GOT3 (cell line): ENCODE data around the gene XXYLT1.

ENCODE experiments used
- DNase-seq: peaks from one replicate; lab custom pipeline; 2025; ENCODE audit warnings: mixed read lengths; lab: John Stamatoyannopoulos, UW

Gene XXYLT1

DNA sequence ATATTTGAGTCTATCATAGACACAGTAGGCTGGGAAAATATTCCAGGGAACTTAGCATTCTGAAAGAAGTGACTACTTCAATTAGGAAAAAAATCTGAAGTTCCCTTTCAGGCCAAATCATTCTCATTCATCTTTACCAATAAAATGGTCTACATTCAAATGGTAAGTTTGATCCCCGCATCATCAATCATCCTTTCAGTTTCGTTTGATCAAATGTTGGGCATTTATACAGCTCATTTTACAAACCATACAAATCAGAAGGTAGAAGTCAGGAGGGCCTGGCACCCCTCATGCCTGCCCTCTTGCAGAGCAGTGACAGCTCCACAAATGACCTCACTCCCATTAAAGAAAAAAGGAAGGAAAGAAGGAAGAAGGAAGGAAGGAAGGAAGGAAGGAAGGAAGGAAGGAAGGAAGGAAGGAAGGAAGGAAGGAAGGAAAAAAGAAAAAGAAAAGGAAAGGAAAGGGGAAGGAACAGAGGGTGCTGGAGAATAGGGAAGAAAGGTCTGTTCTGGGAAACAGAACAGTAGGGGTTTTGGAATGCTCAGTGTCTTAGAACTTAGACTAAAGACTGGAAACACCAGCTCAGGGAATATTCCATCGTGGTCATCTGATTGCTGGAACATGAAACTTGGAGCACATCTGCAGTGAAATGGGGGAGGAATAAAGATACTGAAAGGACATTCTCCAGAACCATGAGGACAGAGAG, 86.1 kb downstream of the XXYLT1 start:
- no peak for DNase-seq

DNA sequence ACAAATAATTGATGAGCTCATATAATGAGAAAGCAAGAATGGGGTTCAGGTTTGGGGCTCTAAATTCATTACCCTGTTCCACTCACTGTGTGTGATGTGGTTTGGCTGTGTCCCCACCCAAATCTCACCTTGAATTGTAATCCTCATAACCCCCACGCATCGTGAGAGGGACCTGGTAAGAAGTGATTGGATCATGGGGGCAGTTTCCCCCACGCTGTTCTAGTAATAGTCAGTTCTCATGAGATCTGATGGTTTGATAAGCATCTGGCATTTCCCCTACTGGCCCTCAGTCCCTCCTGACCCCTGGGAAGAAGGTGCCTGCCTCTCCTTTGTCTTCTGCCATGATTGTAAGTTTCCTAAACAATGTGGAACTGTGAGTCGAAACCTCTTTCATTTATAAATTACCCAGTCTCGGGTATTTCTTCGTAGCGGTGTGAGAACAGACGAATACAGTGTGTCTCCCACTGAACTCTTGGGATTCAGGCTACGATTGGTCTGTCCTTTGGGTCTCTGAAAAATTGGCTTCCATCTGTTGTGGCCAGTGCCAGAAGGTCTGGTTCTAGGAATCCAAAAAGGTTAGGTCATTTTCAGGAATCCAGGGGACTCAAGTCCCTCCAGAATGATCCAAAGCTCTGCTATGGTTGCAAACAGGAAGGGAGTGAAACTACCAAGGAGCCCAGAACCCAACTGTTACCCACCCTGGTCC, 87.7 kb downstream of the XXYLT1 start:
- no peak for DNase-seq

DNA sequence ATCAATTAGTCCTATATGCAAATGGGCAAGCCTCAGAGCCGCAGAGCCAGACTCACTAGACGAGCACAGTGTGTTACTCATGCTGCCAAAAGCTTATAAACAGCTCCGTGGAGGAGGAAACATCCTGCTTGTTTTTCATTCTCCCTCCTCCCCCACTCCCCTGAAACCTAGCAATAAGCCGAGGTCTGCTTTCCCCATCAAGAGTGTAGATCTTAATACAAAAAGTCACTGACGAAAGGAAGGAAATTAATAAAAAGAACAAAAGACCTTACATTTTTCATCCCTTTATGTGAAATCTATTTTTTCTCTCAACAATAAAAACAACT, 88.5 kb downstream of the XXYLT1 start:
- DNase-seq: no peak

DNA sequence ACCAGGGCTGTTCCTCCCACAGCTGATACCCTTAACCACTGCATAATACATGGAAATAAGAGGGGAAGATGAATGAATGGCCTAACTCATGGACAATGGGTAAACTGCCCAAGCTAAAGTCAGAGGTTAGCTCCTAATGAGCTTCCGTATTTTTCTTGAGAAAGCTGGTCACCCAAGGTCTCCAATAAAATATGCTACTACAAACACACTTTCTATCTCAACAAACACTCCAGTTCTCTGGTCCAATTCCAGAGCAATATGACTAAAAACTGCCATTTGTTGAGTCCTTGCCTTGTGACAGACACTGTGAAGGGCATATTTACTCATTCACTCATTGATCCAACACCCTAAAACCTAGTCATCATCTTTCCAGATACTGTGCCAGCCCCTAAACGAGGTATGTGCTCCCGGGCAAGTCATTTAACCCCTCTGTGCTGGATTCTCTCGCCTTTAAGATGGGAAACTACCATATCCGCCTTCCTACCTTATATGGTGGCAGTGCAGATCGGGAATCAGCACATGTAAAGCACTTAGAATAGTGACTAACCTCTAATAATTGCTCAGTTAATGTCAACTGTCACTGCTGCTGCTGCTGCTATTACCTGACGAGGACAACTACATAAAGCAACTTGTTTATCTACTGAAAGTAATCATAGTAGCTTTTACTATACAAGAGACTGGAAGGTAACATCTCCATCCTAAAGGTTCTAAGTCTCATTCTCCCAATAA, 89.1 kb downstream of the XXYLT1 start:
- DNase-seq: no peak

DNA sequence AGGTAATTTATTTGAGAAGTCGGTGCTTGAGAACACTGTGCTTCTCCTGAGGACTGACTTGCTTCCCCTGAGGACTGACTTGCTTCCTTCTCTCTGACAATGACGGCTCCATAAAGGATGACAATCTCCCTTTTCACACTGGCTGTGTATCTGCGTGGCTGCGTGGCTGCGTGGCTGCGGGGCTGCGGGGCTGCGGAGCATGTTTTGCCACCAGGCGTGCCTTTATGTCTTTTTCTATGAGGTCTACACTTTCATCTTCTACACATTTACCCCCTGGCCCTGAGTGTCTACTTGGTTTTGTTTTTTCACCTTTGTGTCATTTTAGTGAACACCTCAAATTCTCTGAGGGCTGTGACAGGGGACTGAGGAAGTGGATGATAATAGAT, 89.9 kb downstream of the XXYLT1 start:
- no peak for DNase-seq

DNA sequence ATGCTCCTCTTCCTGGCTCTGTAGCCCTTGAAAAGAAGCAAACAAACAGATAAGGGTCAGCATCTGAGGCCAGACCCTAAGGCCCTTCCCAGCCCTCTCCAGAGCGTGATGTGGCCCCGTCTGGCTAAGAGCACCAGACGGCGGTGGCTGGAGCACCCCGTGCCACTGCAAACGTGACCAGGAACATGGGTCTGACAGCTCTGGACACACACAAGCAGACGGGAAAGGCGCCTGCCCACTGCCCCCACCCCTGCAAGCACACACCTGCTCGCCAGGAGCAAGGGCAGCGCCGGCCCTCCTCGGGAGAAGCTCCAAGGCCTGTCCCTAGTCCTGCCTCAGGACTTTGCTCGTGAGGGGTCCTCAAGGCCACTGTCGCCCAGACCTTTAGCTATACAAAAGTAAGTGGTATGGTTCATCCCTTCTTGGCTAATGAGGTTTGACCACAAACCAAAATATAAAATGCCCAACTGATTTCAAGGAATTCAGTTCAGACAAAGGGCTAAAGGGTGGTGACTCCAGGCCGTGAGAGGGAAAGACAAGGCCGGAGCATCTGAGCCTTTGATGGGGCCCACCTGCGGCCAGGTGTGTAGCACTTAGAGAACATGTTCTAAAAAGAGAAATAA, 90.4 kb downstream of the XXYLT1 start:
- no peak for DNase-seq

DNA sequence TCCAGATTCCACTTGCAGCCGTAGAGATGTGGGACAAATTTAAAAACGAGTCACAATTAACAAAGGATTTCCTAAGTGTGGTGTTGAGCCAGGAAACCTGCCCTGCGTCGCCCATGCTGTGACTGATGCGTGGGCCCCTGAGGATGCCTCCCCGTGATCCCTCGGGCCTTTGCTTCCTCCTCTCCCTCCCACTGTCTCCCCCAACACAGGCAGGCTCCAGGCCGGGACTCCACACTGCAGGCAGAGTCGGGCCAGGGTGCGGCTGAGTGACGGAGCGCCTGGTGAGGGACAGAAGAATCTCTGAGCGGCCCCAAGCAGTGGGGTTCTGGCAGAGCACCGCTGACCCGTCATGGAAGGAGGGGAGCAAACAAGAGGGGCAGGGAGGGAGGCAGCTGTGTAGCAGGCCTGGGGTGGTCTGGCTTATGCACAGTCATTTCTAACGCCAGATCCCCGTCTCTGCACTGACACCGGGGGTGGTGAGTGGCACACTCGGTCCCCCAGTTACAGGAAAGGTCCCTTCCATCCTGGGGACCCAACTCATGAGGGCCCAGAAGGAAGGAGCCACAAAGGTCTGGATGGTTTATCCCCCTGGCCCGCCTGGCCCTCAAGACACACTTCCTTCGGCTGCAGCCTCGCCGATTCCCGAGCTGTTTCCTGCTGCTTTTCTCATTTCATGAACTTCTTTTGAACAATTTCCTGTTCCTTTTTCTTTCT, 91.0 kb downstream of the XXYLT1 start:
- no peak for DNase-seq

DNA sequence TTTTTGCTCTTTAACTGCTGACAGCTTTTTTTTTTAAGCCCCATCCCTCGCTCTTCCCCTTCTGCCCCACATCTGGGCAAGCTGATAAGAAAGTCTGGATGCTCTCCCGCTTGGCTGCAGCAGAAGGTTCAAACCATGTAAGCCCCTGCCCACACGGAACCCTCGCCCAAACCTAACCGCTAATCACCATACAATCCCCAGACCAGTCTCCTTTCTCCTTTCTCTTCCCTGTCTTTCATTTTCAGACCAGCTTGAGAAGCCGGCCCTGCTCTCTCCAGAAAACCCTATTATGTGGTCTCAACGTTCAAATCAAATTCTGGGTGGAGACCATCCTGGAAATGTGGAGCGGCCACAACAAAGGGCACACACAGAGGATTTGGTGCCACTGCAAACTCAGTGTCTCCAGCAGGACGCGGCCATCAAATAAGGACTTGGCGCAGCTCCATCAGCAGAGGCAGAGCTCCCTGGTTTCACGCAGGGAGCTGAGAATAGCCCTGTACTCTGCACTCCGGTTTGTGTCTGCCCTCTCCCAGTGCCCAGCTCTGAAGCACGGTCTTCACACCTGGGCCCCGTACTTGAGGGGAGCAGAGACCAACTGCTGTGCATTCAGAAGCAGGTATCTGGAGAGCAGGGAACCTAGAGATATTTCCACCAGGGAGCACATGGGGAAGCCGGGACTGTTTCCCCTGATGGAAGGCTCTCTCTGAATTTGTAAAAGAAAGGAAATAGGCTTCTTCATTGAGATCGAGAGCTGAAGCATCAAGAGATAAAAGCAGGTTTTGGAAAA, 92.6 kb downstream of the XXYLT1 start:
- DNase-seq: no peak

DNA sequence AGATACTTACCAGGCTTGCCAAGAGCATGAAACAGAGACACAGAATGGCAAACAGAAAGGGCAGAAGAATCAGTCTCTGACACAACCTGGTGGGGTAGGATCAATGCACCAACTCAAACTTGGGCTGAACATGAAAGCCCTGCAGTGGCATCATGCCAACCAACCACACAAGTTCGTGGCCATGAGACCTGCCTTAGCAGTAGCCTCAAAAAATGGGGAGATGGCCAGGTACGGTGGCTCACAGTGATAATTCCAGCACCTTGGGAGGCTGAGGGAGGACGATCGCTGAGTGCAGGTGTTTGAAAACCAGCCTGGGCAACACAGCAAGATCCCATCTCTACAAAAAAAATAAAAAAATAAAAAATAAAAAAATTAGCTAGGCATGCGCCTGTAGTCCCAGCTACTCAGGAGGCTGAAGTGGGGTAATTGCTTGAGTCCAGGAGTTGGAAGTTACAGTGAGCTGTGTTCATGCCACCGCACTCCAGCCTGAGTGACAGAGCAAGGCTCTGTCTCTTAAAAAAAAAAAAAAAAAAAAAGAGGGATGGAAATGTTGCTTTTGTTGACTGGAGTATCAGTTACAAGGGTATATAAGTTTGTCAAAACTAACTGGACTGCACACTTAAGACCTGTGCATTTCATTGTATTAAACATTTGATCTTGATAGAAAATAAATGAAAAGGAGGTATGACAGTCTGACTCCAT, 93.4 kb downstream of the XXYLT1 start:
- DNase-seq: no peak

DNA sequence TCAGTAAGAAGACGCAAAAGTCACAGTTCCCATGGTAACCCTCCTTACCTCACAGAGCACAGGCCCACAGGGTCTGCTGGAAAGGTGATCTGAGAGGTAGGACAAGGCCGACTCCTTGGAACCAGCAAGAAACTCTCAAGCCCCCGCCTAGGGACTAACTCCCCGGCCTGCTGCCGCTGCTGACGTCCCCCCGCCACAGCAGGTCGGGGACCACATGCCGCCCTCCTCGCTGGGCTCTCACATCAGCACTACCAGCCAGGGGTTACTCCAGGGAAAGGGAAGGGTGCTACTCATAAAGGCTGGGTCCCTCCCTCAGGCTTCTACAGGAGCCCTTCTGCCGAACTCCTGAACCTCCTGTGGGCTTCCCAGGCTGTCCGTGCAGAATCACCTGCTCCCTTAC, 94.2 kb downstream of the XXYLT1 start:
- no peak for DNase-seq

DNA sequence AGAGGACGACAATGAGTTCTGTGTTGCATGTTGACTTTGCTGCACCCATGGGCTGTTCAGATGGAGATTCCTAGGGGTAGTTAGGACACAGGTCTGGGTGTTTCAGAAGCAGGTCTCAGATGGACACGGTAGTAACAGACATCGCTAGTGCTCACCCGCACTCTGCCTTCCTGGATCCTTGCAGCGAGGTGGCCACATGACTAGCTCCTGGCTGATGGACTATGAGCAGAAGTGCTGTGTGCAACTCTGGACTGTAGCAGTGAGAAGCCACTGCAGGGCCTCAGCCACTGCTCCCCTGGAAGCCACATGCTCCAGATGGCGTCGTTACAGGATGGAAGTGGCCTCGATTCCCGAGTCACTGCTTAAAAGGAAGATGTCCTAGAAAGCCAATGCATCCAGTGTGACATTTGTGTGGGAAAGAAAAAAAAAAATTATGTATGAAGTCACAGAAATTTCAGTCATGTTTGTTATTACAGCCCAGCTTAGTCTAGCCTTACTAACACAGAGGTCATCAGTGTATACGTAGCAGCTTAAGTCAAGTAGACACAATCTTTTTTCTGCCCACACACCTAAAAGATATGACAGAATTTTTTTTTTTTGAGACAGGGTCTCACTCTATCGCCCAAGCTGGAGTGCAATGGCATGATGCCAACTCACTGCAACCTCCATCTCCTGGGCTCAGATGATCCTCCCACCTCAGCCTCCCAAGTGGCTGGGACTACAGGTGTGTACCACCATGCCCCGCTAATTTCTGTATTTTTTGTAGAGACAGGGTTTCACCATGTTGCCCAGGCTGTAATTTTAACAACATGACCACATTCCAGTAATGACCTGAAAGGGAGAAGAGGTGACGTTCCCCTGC, 95.3 kb downstream of the XXYLT1 start:
- DNase-seq: no peak

DNA sequence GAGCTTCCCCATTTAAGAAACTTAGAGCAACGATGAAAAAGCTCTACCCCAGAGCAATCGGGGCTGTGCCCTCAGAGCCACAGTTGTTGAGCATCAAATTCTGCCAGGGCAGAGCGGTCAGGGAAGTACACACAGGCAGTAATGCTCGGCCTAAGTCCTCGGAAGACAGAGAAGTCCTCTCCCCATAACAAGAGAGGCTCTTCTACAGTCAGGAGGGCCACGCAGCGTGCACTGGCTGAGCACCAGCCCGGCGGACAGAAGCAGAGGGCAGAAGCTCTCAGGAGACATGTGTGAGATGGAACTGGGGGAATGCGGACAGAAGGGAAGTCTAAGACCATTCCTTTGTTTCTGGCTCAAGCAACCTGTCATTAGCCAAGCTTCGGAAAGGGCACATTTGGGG, 95.9 kb downstream of the XXYLT1 start:
- DNase-seq: no peak

DNA sequence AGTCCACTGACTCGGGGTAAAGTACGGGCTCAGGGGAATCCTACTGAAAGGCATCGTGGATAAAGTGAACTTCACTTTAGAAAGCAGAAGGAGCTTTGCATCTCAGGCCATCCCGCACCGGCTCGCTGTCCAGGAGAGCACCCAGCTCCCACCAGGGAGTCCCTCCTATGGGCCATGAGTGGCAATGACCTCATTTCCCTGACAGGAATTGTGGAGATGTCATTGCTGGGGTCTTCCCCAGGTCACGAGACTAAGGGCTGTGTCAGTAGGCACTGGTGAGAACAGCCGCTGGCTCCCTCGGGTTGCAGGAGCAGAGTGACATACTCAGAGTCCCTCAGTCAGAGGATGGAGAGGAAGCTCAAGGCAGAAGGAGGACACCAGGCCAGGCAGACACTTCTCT, 97.3 kb downstream of the XXYLT1 start:
- DNase-seq: no peak

DNA sequence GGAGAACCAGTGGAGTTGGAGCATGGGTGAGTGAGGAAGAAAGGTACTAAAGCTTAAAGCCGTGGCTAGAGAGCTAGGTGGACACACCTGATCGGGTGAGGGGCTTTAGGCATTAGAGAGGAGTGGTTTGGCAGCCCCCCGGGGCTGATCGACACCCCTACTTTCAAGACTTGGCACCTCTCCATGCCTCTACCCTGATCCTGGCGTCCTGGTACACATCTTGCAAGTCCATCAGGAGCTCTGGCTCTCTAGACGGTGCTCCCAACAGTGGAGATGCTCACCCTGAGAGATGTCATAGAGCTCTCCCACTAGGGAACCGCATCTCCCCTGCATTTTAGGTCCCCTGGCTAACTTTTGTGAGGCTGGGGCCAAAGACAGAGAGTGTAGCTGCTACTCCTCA, 98.1 kb downstream of the XXYLT1 start:
- DNase-seq: no peak

DNA sequence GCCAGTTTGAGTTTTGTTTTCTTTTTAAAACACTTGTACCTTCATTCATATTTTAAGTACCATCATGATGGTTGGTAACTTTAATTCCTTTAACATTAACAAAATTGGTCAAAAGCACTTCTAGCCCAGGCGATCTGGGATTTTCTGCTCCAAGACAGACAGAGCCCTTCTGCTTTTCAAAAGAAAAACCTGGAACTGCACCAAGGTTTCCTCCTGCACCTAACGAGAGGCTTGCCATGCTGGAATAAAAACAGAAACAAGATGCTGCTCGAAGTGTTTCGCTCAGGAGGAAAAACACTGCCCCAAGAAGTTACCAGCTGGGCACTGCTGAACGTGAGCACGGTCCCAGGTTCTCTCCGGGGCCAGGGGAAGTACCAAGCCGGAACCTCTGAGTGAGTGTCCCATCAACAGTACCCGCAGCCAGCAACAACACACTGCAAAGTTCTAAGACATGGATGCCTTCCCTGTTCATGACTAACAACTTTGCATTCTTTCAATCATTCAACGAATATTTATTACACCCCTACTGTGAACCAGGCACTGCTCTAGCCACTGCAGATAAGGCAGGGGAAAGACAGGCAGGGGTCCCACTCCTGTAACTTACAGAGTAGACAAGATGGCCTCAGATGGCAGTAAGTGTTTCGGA, 98.8 kb downstream of the XXYLT1 start:
- DNase-seq: no peak

DNA sequence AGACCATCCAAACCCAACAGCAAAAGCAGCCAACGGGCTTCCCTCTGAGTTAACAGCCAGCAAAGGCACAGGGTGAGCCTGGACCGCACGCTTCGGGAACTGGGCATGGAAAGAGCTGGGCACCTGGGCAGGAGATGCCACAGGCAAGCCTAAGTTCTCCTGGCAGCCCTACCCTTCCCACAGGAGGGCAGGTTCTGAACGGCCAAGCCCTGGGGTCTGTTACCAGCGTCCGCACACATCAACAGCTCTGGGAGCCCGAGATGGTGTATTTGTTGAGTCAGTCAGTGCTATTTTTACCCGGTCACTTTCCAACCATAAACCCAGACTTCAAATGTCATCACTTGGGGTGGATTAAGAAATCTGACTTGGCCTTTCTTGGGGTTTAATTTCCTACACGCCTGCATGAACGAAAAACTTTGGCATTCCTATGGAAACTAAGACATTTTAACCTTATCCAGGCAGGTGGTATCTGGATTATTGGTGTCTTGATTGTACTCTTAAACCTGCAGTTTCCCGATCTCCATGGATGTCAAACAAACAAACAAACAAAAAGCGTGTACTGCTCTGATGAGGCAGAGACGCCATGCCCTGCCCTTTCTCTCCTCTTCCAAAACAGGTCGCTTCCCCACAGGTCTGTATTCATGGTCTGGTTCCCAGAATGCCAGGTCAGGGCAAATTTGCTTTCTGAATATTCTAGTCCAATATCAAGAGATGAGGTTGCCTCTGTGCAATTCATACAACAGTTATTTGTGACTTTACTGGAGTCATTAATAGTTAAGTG, 99.7 kb downstream of the XXYLT1 start:
- DNase-seq: no peak

DNA sequence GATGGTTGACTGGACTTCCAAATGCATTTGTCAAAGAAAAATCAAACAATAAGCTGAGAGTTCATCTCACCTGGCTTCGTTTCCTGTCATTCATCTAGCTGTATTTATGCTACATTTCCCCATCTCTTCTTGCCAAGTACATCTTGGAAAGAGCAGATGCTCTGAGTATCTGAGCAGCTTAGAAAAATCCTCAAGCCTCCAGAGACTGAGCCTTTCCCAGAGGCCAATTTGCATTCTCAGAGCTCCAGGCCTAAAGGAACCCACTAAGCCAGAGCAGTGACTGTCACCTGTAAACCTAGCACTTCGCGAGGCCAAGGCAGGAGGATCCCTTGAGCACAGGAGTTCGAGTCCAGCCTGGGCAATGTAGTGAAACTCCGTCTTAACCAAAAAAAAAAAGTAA, 100.5 kb downstream of the XXYLT1 start:
- no peak for DNase-seq

DNA sequence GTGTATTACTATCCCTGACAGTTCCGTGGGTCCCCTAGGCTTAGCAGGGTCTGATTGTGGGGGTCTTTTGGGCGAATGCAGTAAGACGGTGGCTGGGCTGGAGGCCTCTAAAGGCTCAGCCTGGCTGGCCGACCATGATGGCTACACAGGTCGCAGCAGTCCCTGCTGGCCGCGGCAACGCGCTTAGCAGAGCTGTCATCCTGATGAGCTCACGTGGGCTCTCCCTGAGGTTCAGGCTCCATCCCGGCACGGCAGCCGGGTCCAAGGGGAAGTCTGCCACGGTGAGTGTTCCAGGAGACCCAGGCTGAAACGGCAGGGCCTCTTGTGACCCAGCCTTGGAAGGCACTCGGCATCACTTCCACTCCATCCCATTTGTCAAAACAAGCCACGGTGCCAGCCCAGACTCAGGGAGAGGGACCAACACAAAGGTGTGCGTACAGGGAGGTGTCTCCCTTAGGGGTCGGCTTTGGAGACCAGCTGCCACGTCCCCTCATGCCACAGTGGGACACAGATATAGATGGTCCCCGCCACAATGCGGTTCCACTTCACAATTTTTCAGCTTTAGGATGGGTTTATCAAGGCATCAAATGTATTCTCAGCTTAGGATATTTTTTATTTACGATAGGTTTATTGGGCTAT, 101.8 kb downstream of the XXYLT1 start:
- DNase-seq: no peak
